Measurements from ENCODE around the gene ITGA5.

- TF ChIP-seq, protein P1, sequence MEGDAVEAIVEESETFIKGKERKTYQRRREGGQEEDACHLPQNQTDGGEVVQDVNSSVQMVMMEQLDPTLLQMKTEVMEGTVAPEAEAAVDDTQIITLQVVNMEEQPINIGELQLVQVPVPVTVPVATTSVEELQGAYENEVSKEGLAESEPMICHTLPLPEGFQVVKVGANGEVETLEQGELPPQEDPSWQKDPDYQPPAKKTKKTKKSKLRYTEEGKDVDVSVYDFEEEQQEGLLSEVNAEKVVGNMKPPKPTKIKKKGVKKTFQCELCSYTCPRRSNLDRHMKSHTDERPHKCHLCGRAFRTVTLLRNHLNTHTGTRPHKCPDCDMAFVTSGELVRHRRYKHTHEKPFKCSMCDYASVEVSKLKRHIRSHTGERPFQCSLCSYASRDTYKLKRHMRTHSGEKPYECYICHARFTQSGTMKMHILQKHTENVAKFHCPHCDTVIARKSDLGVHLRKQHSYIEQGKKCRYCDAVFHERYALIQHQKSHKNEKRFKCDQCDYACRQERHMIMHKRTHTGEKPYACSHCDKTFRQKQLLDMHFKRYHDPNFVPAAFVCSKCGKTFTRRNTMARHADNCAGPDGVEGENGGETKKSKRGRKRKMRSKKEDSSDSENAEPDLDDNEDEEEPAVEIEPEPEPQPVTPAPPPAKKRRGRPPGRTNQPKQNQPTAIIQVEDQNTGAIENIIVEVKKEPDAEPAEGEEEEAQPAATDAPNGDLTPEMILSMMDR (IDR thresholded peaks at IDR 0.05; ENCODE audit: low read depth, low read length), result no peak
- no peak for TF ChIP-seq POLR2A (IDR thresholded peaks at IDR 0.05; ENCODE audit: extremely low read depth, insufficient read length)
Measured at GRCh38 chr12:54390176-54390667, 28.8 kb downstream of the ITGA5 start.

Measured in NB4 (cell line).